ENCODE measurements around the gene HIVEP2. TPM values are rescaled to one million over a fixed set of nuclear protein-coding genes. Genes with fewer than 3 reads are reported as not detected.

Gene HIVEP2
- total RNA-seq, 1 donor from 2014 or later, result 18.6 TPM

- intact Hi-C loops (cut with DNase I), result no loop called here
- no peak for TF ChIP-seq CTCF (IDR thresholded peaks at IDR 0.05)
- ATAC-seq (no peak), DNase-seq (no peak)
- Histone ChIP-seq H3K27me3 (no peaks in the 10 kb centered on the region), H3K36me3 (no peaks in the 10 kb centered on the region), H3K9me3 (no peaks in the 10 kb centered on the region), H3K4me1 (peaks cover 5% of the 10 kb centered on the region), H3K4me3 (no peak overlapping the region), H3K27ac (no peak overlapping the region)
These were observed 10.4 kb downstream of the HIVEP2 start for GRCh38 chr6:142934599-142934998.

GRCh38 chr6:142934106-142934505, 10.9 kb downstream of the HIVEP2 start:
- DNase-seq, result no peak
- no peak for ATAC-seq
- Histone ChIP-seq H3K9me3 (no peaks in the 10 kb centered on the region), H3K36me3 (no peaks in the 10 kb centered on the region), H3K4me1 (peaks cover 5% of the 10 kb centered on the region), H3K27ac (no peak overlapping the region), H3K4me3 (no peak overlapping the region), H3K27me3 (no peaks in the 10 kb centered on the region)
- intact Hi-C loops (cut with DNase I), result no loop called here
- no peak for TF ChIP-seq CTCF (IDR thresholded peaks at IDR 0.05)

- Histone ChIP-seq H3K27ac (no peak overlapping the region), H3K36me3 (no peaks in the 10 kb centered on the region), H3K27me3 (no peaks in the 10 kb centered on the region), H3K9me3 (no peaks in the 10 kb centered on the region), H3K4me3 (no peak overlapping the region), H3K4me1 (peaks cover 5% of the 10 kb centered on the region)
- no peak for TF ChIP-seq CTCF (IDR thresholded peaks at IDR 0.05)
- DNase-seq (no peak), ATAC-seq (no peak)
- intact Hi-C loops (cut with DNase I), result no loop called here
These were observed 11.3 kb downstream of the HIVEP2 start for GRCh38 chr6:142933701-142934100.

- TF ChIP-seq CTCF (IDR thresholded peaks at IDR 0.05), result no peak
- Histone ChIP-seq H3K9me3 (no peaks in the 10 kb centered on the region), H3K27ac (no peak overlapping the region), H3K27me3 (no peaks in the 10 kb centered on the region), H3K36me3 (no peaks in the 10 kb centered on the region), H3K4me1 (peaks cover 9% of the 10 kb centered on the region), H3K4me3 (no peak overlapping the region)
- no peak for DNase-seq
- intact Hi-C loops (cut with DNase I), result no loop called here
- ATAC-seq, result no peak
These were observed 12.1 kb downstream of the HIVEP2 start for GRCh38 chr6:142932889-142933288.

- no peak for DNase-seq
- Histone ChIP-seq H3K27me3 (no peaks in the 10 kb centered on the region), H3K9me3 (no peaks in the 10 kb centered on the region), H3K27ac (no peak overlapping the region), H3K4me1 (peaks cover 11% of the 10 kb centered on the region), H3K4me3 (no peak overlapping the region), H3K36me3 (no peaks in the 10 kb centered on the region)
- no peak for ATAC-seq
- intact Hi-C loops (cut with DNase I), result no loop called here
- TF ChIP-seq CTCF (IDR thresholded peaks at IDR 0.05), result no peak
These were observed 15.1 kb downstream of the HIVEP2 start for GRCh38 chr6:142929751-142930358.

- Histone ChIP-seq H3K27ac (no peak overlapping the region), H3K4me3 (peak overlapping the region; percentile 68), H3K4me1 (peaks cover 11% of the 10 kb centered on the region), H3K27me3 (no peaks in the 10 kb centered on the region), H3K36me3 (no peaks in the 10 kb centered on the region), H3K9me3 (no peaks in the 10 kb centered on the region)
- intact Hi-C loops (cut with DNase I), result no loop called here
- DNase-seq (no peak), ATAC-seq (no peak)
- TF ChIP-seq CTCF (IDR thresholded peaks at IDR 0.05), result no peak
These were observed 17.1 kb downstream of the HIVEP2 start for GRCh38 chr6:142927904-142928303.

Measured in upper lobe of right lung (tissue), 1 donor.